Smooth muscle cell of the brain vasculature (primary cell): ENCODE results near the gene B3GNT2.
"Not testable (repeated sequence)": the region's sequence is repeated elsewhere in the genome, so short reads cannot be mapped to it uniquely, and the experiment has no call there.

Experiments used
- DNase-seq: peaks from one replicate; pipeline ENCODE4 v3.0.0-alpha.2; 2012; ENCODE audit warnings: low read depth, low spot score

Gene B3GNT2

DNA sequence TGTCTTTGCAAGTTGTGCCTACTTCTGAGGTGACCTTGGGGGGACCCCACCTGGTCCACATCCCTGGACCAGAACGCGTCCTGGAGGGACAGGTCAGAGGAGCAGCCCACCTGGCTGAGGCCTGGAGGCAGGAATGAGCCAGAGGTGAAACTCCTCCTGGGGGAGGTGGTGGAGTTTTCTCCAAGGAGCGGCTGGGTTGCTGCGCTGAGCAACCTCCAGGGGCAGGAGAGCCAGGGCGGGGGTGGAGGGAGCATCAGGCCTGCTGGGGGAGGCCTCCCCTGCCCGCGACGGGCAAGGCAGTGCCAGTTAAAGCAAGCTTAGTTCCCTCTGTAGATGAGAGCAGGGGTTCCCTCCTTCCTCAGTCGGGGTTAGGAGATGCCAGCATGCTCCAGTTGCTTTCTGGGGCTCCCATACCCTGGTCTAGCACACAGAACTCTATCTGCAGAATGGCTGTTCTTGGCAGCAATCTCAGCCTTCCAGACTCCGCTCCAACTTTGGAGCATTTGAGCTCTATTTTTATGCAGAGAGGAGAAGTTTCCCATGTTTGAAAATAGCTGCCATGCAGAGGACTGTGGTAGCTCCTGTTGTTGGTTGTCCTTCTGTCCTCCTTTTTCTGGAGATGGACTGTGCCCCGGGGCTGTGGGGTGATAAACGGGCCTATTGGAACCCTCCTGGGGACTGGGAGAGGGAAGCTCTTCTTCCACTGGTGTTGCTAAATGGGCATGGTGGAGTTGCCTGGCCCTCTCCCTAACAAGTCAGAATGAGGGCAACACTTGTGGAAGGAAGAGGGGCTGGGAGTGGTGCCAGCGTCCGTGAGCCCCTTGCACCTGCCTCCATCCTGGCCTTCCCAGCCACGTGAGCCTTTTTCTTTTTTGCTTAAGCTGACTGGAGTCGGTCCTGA, 39.1 kb downstream of the B3GNT2 start:
- DNase-seq = no peak

DNA sequence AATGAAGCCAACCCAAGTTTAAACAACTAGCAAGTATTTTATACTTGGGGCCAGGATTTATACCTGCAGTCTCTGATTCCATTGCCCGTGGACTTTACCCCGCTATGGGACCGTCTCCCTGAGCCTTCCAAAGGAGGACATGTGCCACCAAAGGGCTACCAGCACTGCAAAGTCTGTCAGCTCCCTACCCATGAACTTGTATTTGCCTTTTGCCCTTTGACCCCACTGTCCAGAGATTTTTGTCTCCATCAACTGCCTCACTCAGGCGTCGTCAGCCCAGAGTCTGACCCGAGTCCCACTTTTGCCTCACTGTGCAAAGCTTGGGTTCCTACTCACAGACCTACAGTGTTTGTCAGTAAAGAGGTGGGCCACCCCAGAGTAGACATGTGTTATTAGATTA, 40.6 kb downstream of the B3GNT2 start:
- no peak for DNase-seq

DNA sequence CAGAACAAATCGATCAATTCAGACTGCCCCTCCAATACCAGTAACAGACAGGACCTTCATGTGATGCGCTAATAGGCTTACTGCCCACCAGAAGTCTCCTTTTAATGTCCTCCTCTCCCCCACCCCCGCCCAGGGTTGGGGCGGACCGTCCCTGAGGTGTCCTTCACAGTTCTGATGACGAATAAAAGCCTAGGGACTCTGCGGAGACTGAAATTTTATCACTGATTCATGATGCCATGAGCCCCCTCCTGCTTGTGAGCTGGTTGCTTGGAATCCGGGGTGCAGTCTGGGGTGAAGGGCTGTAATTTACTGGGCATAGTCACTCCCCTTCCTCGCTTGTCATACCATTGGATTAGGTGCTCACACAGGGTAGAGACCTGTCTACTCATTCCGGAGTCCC, 42.3 kb downstream of the B3GNT2 start:
- DNase-seq = no peak

DNA sequence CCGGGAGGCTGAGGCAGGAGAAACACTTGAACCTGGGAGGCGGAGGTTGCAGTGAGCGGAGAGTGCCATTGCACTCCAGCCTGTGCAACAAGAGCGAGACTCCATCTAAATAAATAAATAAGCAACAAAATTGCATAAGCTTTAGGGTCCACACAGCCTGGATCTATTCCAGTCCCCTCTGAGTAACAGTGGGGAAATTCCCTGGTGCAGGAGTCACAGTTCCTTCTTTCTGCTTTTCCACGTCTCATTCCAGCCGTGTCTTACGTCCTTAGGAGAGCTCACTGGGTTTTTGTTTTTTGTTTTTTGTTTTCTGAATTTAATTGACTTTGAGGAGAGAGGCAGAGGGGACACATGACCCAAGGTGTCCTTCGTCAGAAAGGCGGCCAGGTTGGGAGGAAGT, 44.6 kb downstream of the B3GNT2 start:
- no peak for DNase-seq

DNA sequence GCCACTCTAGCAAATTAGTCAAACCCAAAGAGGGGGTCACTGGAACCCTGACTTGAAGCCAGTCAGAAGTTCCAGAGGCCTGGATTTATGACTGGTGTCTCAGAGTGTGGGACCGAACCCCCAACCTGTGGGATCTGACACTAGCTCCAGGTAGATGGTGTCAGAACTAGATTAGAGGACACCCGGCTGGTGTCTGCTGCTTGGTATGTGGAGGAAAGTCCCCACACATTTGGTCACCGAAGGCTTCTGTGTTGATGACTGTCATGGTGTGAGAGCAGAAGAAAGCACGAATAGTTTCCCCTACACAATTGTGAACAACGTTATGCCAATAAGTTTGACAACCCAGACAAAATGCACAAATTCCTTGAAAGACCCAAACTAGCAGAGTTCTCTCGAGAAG, 48.1 kb downstream of the B3GNT2 start:
- DNase-seq = no peak

DNA sequence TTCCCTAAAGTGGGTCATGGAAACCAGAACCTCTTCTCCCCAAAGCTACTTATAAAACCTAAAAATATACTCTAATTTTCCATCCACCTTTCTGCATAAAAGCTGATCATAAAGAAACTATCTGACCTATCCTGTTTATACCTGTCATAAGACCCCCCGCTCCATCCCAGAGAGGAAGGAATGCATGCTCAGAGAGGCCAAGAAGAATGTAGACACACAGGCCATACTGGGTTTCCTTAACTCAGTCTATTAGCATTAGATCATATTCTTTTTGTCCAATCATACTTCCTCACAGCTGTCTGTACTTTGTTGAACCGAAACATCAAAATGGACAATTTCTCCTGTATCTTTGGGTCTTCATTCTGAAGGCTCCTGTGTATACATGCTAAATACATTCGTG, 52.3 kb downstream of the B3GNT2 start:
- no peak for DNase-seq

DNA sequence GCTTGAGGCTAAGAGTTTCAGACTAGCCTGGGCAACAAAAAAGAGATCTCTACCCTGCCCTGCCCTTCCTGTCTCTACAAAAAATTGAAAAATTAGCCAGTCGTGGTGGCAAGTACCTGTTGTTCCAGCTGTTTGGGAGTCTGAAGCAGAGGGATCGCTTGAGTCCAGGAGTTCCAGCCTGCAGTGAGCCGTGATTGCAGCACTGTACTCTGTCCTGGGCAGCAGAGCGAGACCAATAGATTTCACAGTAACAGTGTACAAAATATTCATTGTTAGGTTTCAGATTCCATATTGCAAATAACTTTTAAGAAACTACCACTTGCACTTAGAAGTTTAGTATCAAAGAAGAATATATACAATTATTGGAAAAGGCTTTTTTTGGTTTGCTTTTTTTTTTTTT, 54.3 kb downstream of the B3GNT2 start:
- DNase-seq = no peak

DNA sequence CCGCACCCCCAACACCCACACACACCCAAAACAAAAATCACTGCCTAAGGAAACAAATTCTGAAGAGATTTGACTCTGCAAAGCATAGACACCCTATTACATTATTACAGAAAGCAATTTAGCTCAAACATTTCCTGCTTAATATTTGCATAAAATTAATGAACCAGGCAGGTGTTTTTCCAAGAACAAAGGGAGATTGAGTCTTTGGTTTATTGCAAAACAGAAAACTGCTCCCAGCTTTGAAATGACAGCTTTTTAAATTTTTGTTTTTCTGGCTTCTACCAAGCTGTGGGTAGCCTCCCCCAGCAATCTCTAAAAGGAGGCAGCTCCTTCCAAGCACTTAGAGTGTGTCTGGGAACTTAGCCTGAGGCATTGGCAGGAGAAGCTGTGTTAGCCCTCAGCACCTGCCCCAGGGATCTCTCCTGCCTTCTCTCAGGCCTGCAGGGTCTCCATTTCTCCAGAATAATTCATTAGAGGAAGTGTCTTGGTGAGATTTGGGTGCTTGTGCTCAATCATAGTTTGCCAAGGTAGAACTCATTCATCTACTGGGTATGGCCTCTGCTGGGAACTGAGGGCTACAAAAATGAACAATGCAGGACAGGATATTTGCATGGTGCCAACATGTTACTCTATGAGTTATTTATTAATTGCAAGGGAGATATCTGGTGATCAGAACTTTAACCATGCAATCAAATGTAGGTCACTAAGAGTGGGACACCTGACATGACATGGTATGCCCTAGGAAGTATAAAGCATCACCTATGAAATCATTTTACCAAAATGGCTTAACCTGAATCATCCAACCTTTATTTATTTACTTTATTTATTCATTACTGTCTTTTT, 58.7 kb downstream of the B3GNT2 start:
- no peak for DNase-seq

DNA sequence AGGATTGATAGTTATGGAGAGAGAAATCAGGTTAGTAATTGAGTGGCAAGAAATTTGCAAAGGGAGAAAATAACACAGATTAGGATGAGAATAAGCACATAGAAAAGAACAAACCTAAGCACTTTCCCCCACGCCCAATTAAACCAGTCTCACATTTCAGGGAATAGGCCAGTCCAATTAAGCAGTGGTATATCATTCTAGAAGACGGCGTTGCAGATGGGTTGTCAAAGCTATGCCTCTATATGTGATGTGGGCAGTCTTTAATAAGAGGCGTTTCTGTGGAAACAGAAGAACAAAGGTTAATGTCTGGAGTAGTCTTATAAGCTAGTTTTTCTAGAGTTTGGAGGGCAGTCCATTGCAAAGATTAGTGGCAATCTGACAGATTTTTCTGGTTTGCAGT, 61.6 kb downstream of the B3GNT2 start:
- no peak for DNase-seq

DNA sequence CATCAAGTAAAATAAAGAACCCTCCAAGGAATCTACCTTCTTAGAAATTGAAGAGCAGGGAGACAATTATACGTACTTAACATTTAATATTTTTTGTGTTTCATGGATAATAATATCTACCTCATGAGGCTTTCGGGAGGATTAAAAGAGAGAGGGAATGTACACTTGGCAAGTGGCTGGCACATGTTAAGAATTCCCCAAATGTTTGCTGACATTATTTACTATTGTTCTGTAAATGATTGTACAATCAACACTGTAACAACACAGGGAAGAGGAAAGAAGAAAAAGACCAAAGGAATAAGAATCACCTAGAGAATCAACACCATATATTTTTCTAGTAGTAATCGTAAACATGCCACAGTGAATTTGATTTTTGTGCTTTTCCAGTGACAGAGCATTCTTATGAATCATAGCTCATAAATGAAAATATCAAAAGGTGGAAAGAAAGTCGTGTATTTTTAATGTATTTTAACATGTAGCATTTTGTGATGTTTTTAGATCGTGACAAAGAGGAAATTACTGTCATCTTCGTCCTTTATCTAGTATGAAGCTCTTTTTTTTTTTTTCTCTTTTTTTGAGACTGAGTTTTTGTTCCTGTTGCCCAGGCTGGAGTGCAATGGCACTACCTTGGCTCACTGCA, 67.3 kb downstream of the B3GNT2 start:
- DNase-seq = no peak

DNA sequence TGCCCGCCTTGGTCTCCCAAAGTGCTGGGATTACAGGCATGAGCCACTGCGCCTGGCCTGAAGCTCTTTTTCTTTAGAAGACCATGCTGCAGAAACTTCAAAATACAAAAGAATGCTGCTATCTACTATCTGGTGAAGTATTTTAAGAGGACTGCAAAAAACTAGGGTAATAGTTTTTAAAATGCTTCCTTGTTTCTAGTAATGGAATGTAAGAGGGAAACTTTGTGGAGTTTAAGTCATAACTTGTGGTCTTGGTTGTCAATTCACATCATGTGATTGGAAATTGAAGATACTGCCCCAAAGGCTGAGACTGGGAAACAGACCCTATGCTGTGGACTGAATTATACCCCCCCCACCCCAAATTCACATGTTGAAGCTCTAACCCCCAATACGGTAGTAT, 68.3 kb downstream of the B3GNT2 start:
- DNase-seq = no peak

DNA sequence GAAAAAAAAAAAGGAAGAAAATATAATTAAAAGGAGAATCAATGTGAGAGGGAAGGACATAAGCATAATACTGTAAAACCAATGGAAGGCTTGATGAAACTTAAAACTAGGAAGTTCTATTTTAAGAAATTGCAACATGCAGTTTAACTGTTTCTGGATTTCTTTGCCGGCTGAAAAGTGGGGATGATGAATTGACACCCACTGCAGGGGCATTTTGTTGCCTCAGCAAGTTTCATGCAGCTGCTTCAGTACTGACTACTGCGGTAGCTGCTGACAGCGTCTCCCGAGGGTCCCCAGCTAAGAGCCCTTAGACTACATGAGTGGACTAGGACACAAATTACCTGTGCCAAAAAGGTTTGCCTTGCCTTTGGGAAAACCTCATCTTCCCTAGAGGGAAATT, 69.2 kb downstream of the B3GNT2 start:
- no peak for DNase-seq

DNA sequence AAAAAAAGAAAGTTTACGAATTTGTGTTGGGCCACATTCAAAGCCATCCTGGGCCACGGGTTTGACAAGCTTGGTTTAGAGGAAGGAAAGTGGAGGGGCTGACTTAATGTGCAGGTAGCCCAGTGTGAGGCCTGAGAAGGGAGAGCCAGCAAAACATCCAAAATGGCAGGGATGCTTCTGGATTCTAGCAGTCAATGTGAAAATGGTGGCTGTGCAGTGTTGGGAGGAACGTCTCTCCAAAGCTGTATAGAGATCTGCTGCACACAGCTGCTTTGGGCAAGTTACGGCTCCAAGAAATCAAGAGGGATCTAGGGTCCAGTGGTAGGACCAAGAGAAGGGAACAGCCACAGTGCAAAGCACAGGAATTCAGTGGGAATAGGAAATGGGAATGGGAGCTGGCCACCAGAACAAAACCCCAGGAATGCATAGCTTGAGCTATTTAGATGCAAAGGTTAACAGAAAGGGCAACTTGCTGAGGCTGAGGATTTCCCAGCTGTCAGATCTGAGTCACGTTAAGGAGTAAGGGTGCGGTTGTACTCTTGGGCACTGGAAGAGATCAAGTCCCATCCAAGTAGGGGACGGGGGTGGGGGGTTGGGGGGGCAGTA, 70.6 kb downstream of the B3GNT2 start:
- DNase-seq = peak; percentile 10

DNA sequence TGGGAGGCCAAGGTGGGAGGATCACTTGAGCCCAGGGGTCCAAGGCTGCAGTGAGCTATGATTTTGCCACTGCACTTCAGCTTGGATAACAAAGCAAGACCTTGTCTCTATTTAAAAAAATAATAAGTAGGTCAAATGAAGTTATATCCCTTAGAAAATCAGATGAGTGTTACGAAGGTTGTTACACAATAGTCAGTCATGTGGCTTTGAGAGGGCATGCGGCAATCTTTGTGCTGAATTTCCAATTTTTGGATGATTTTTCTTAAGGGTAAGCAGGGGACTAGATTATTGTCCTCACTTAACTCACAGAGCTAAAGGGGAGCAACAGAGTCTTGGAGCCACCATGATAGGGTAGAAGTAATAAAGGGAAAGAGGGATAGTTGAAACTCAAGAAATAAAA, 71.8 kb downstream of the B3GNT2 start:
- DNase-seq = no peak

DNA sequence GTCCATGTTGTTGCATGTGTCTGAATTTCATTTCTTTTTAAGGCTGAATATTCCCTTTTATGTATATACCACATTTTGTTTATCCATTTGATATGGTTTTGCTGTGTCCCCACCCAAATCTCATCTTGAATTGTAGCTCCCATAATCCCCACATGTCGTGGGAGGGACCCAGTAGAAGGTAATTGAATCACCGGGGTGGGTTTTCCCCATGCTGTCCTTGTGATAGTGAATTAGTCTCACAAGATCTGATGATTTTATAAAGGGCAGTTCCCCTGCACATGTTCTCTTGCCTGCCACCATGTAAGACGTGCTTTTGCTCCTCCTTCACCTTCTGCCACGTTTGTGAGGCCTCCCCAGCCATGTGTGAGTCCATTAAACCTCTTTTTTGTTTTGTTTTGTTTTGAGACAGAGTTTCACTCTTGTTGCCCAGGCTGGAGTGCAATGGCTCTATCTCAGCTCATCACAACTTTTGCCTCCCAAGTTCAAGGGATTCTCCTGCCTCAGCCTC, 72.8 kb downstream of the B3GNT2 start:
- not testable (repeated sequence) for DNase-seq

DNA sequence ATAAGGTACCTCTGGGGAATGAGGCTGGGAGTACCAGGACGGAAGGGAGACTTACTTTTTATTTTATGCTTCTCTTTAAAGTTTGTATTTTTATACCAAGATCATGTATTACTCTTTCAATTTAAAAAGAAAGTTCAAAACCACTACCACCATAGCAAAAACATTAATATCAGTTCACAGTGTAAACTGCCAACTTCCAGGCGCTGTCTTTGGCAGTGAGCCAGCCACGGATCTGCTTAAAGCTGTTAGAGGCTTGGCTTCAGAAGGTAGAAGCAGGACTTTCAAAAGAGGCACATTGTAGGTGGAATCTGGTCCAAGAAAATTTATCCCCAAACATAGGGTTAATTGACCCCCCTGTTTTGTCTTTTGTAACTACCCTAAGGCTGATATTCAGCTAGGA, 74.8 kb downstream of the B3GNT2 start:
- peak; percentile 32 for DNase-seq
